Measurements from ENCODE around the gene ABAT. TPM values are rescaled to one million over a fixed set of nuclear protein-coding genes. Genes with fewer than 3 reads are reported as not detected.
A peak's percentile ranks its signal among the peaks of the same experiment; 100 is the strongest.

The ABAT gene
- total RNA-seq, 5 donors from 2014 or later (not counting 1 experiment from before 2014, with no cell fraction given) = 8.3 to 16.1 (median 11.7) TPM

GRCh38 chr16:8727131-8727806 lies 52.9 kb downstream of the ABAT start:
- Mint-ChIP-seq H3K36me3 (peaks cover 6% of the 10 kb centered on the region), H3K4me3 (no peak overlapping the region), H3K9me3 (no peaks in the 10 kb centered on the region), H3K27me3 (no peaks in the 10 kb centered on the region), H3K27ac (no peak overlapping the region), H3K4me1 (peaks cover 0 to 9% (median 0%) of the 10 kb centered on the region in 3 donors)
- ChIA-PET CTCF (interaction anchor here in 1 of 2 donors (0.6 kb wide), 1 partner anchor 209 kb away, joined by 3 read pairs; no protein-coding TSS in a partner anchor), POLR2A (no interaction called here)
- Histone ChIP-seq H3K27ac (ENCODE audit: low read length) (no peak overlapping the region), H3K9me3 (no peaks in the 10 kb centered on the region), H3K36me3 (ENCODE audit: control insufficient read depth in 2 of 2, extremely low read depth in 1 of 2, insufficient read depth in 1 of 2, low read length in 1 of 2) (no peaks in the 10 kb centered on the region), H3K4me1 (ENCODE audit: control insufficient read depth in 1 of 2, extremely low read depth in 1 of 2, insufficient read depth in 2 of 2, low read length in 2 of 2) (peaks cover 0 to 4% of the 10 kb centered on the region in 2 experiments), H3K4me3 (ENCODE audit: control insufficient read depth in 1 of 2, extremely low read depth in 1 of 2, low read length in 1 of 2) (no peak overlapping the region), H3K27me3 (replicated peaks in 1 of 2; ENCODE audit: control insufficient read depth in 2 of 2, extremely low read depth in 1 of 2, insufficient read depth in 2 of 2, low read length in 1 of 2) (no peaks in the 10 kb centered on the region)
- WGBS (ENCODE audit: insufficient coverage) = 91% methylated on average over 7 of the region's 9 CpGs
- DNase-seq (no peak), ATAC-seq (replicated peaks in 1 of 4) (no peak)

- DNase-seq = no peak
- peaks cover 0 to 9% (median 0%) of the 10 kb centered on the region in 3 donors for H3K4me1 Mint-ChIP-seq
- no peak for ATAC-seq (replicated peaks in 1 of 4)
- POLR2A ChIA-PET = interaction anchor here in 1 of 2 donors (0.6 kb wide), 1 partner anchor 375 kb away, joined by 3 read pairs; no protein-coding TSS in a partner anchor
- peaks cover 6% of the 10 kb centered on the region for H3K36me3 Mint-ChIP-seq
- Histone ChIP-seq H3K9me3 (no peaks in the 10 kb centered on the region), H3K27me3 (replicated peaks in 1 of 2; ENCODE audit: control insufficient read depth in 2 of 2, extremely low read depth in 1 of 2, insufficient read depth in 2 of 2, low read length in 1 of 2) (no peaks in the 10 kb centered on the region), H3K27ac (ENCODE audit: low read length) (no peak overlapping the region), H3K36me3 (ENCODE audit: control insufficient read depth in 2 of 2, extremely low read depth in 1 of 2, insufficient read depth in 1 of 2, low read length in 1 of 2) (no peaks in the 10 kb centered on the region), H3K4me1 (ENCODE audit: control insufficient read depth in 1 of 2, extremely low read depth in 1 of 2, insufficient read depth in 2 of 2, low read length in 2 of 2) (peaks cover 0 to 4% of the 10 kb centered on the region in 2 experiments), H3K4me3 (ENCODE audit: control insufficient read depth in 1 of 2, extremely low read depth in 1 of 2, low read length in 1 of 2) (no peak overlapping the region)
- CTCF ChIA-PET = interaction anchor here in 1 of 2 donors (0.6 kb wide), 1 partner anchor 208 kb away, joined by 3 read pairs; no protein-coding TSS in a partner anchor
- H3K27me3 Mint-ChIP-seq = no peaks in the 10 kb centered on the region
- 87% methylated on average over 5 of the region's 13 CpGs for WGBS (ENCODE audit: insufficient coverage)
- no peak overlapping the region for H3K4me3 Mint-ChIP-seq
- H3K27ac Mint-ChIP-seq = no peak overlapping the region
- H3K9me3 Mint-ChIP-seq = no peaks in the 10 kb centered on the region
Observed at GRCh38 chr16:8727857-8728618, 53.6 kb downstream of the ABAT start.

GRCh38 chr16:8729779-8730334 lies 55.4 kb downstream of the ABAT start:
- Mint-ChIP-seq H3K27me3 (no peaks in the 10 kb centered on the region), H3K4me1 (peaks cover 0 to 9% (median 0%) of the 10 kb centered on the region in 3 donors), H3K27ac (no peak overlapping the region), H3K36me3 (peaks cover 12% of the 10 kb centered on the region), H3K4me3 (no peak overlapping the region), H3K9me3 (peaks cover 0 to 4% (median 0%) of the 10 kb centered on the region in 3 donors)
- Histone ChIP-seq H3K4me1 (ENCODE audit: control insufficient read depth in 1 of 2, extremely low read depth in 1 of 2, insufficient read depth in 2 of 2, low read length in 2 of 2) (peaks cover 0 to 4% of the 10 kb centered on the region in 2 experiments), H3K27ac (ENCODE audit: low read length) (no peak overlapping the region), H3K9me3 (no peaks in the 10 kb centered on the region), H3K36me3 (ENCODE audit: control insufficient read depth in 2 of 2, extremely low read depth in 1 of 2, insufficient read depth in 1 of 2, low read length in 1 of 2) (no peaks in the 10 kb centered on the region), H3K4me3 (ENCODE audit: control insufficient read depth in 1 of 2, extremely low read depth in 1 of 2, low read length in 1 of 2) (no peak overlapping the region), H3K27me3 (replicated peaks in 1 of 2; ENCODE audit: control insufficient read depth in 2 of 2, extremely low read depth in 1 of 2, insufficient read depth in 2 of 2, low read length in 1 of 2) (no peaks in the 10 kb centered on the region)
- ATAC-seq (replicated peaks in 1 of 4) = peak in 2 of 4 experiments; percentile 32 to 60
- POLR2A ChIA-PET = no interaction called here
- 88% methylated on average over 5 of the region's 8 CpGs for WGBS (ENCODE audit: insufficient coverage)
- DNase-seq = peak in 3 of 35 experiments; percentile 2 to 7 (median 6)
- CTCF ChIA-PET = no interaction called here

GRCh38 chr16:8730335-8730915 lies 56.0 kb downstream of the ABAT start:
- no peak for DNase-seq
- WGBS (ENCODE audit: insufficient coverage) = 89% methylated on average over 6 of the region's 8 CpGs
- Mint-ChIP-seq H3K27ac (no peak overlapping the region), H3K9me3 (peaks cover 0 to 4% (median 0%) of the 10 kb centered on the region in 3 donors), H3K4me1 (peaks cover 0 to 9% (median 0%) of the 10 kb centered on the region in 3 donors), H3K27me3 (no peaks in the 10 kb centered on the region), H3K36me3 (peaks cover 12% of the 10 kb centered on the region), H3K4me3 (no peak overlapping the region)
- ATAC-seq (replicated peaks in 1 of 4) = no peak
- CTCF ChIA-PET = no interaction called here
- Histone ChIP-seq H3K27ac (ENCODE audit: low read length) (no peak overlapping the region), H3K27me3 (replicated peaks in 1 of 2; ENCODE audit: control insufficient read depth in 2 of 2, extremely low read depth in 1 of 2, insufficient read depth in 2 of 2, low read length in 1 of 2) (no peaks in the 10 kb centered on the region), H3K4me1 (ENCODE audit: control insufficient read depth in 1 of 2, extremely low read depth in 1 of 2, insufficient read depth in 2 of 2, low read length in 2 of 2) (peaks cover 0 to 4% of the 10 kb centered on the region in 2 experiments), H3K36me3 (ENCODE audit: control insufficient read depth in 2 of 2, extremely low read depth in 1 of 2, insufficient read depth in 1 of 2, low read length in 1 of 2) (no peaks in the 10 kb centered on the region), H3K9me3 (no peaks in the 10 kb centered on the region), H3K4me3 (ENCODE audit: control insufficient read depth in 1 of 2, extremely low read depth in 1 of 2, low read length in 1 of 2) (no peak overlapping the region)
- POLR2A ChIA-PET = no interaction called here

GRCh38 chr16:8733849-8734540 lies 59.6 kb downstream of the ABAT start:
- Mint-ChIP-seq H3K9me3 (peaks cover 0 to 4% (median 0%) of the 10 kb centered on the region in 3 donors), H3K4me1 (peaks cover 0 to 7% (median 0%) of the 10 kb centered on the region in 3 donors), H3K36me3 (peaks cover 20% of the 10 kb centered on the region), H3K27ac (no peak overlapping the region), H3K4me3 (no peak overlapping the region), H3K27me3 (no peaks in the 10 kb centered on the region)
- ChIA-PET POLR2A (no interaction called here), CTCF (no interaction called here)
- DNase-seq = no peak
- Histone ChIP-seq H3K4me3 (ENCODE audit: control insufficient read depth in 1 of 2, extremely low read depth in 1 of 2, low read length in 1 of 2) (no peak overlapping the region), H3K27ac (ENCODE audit: low read length) (no peak overlapping the region), H3K9me3 (no peaks in the 10 kb centered on the region), H3K4me1 (ENCODE audit: control insufficient read depth in 1 of 2, extremely low read depth in 1 of 2, insufficient read depth in 2 of 2, low read length in 2 of 2) (peaks cover 0 to 4% of the 10 kb centered on the region in 2 experiments), H3K36me3 (ENCODE audit: control insufficient read depth in 2 of 2, extremely low read depth in 1 of 2, insufficient read depth in 1 of 2, low read length in 1 of 2) (peaks cover 0 to 3% of the 10 kb centered on the region in 2 donors), H3K27me3 (replicated peaks in 1 of 2; ENCODE audit: control insufficient read depth in 2 of 2, extremely low read depth in 1 of 2, insufficient read depth in 2 of 2, low read length in 1 of 2) (no peaks in the 10 kb centered on the region)
- no CpG with 5 or more reads among the region's 5 CpGs for WGBS (ENCODE audit: insufficient coverage)
- ATAC-seq (replicated peaks in 1 of 4) = no peak

GRCh38 chr16:8735574-8735973 lies 61.2 kb downstream of the ABAT start:
- CTCF ChIA-PET = no interaction called here
- Mint-ChIP-seq H3K27me3 (no peaks in the 10 kb centered on the region), H3K9me3 (peaks cover 0 to 4% (median 0%) of the 10 kb centered on the region in 3 donors), H3K36me3 (peaks cover 24% of the 10 kb centered on the region), H3K27ac (no peak overlapping the region), H3K4me3 (no peak overlapping the region), H3K4me1 (no peaks in the 10 kb centered on the region)
- no peaks in the 10 kb centered on the region for H3K4me1 ChIP-seq (ENCODE audit: control insufficient read depth in 1 of 2, extremely low read depth in 1 of 2, insufficient read depth in 2 of 2, low read length in 2 of 2)
- H3K27ac ChIP-seq (ENCODE audit: low read length) = no peak overlapping the region
- H3K4me3 ChIP-seq (ENCODE audit: control insufficient read depth in 1 of 2, extremely low read depth in 1 of 2, low read length in 1 of 2) = no peak overlapping the region
- no peaks in the 10 kb centered on the region for H3K9me3 ChIP-seq
- WGBS (ENCODE audit: insufficient coverage) = 92% methylated on average over 2 of the region's 5 CpGs
- ATAC-seq (replicated peaks in 1 of 4) = no peak
- H3K36me3 ChIP-seq (ENCODE audit: control insufficient read depth in 2 of 2, extremely low read depth in 1 of 2, insufficient read depth in 1 of 2, low read length in 1 of 2) = peaks cover 0 to 3% of the 10 kb centered on the region in 2 donors
- no peaks in the 10 kb centered on the region for H3K27me3 ChIP-seq (replicated peaks in 1 of 2; ENCODE audit: control insufficient read depth in 2 of 2, extremely low read depth in 1 of 2, insufficient read depth in 2 of 2, low read length in 1 of 2)
- no peak for DNase-seq
- POLR2A ChIA-PET = no interaction called here

All from T-cell (primary cell).